HL-60/S4 (cell line): ENCODE results near the gene ADCY9.

Experiments used
- in situ Hi-C: fragments of 300-500 bp; cut with MboI; formaldehyde crosslinking; loops from 2 replicates; pipeline ENCODE4 v1.14.3; 2022; ENCODE audit warnings: low sequenced_read_pairs

Gene ADCY9

GRCh38 chr16:4096509-4096908 lies 19.7 kb downstream of the ADCY9 start:
- in situ Hi-C loops = no loop called here

- in situ Hi-C loops = no loop called here
Observed at GRCh38 chr16:4094127-4094773, 22.0 kb downstream of the ADCY9 start.

DNA sequence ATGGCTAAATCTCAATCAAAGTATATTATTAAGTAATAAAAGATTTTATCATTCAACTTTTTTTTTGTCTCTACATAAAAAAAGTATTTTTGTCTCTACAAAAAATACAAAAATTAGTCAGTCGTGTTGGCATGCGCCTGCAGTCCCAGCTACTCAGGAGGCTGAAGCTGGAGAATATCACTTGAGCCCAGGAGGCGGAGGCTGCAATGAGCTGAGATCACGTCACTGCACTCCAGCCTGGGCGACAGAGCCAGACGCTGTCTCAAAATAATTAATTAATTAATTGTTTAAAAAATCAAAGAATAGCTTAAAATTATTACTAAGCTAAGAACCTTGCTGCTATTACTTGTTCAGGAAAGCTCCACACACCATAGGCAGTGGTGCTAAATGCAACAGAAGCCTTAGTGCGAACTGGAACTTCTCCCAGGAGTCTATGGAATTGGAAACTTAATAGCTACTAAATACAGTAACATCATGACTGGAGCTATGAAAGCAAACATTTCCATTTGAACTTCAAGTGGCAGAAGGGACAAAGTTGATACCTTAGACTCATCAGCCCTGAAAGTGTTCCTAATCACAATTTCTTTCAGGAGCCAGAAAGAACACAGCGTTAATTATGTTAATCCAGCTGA lies 22.6 kb downstream of the ADCY9 start:
- in situ Hi-C loops = no loop called here

- in situ Hi-C loops = no loop called here
Observed at GRCh38 chr16:4092547-4093265, 23.5 kb downstream of the ADCY9 start.

GRCh38 chr16:4091240-4092012 lies 24.8 kb downstream of the ADCY9 start:
- in situ Hi-C loops = no loop called here

DNA sequence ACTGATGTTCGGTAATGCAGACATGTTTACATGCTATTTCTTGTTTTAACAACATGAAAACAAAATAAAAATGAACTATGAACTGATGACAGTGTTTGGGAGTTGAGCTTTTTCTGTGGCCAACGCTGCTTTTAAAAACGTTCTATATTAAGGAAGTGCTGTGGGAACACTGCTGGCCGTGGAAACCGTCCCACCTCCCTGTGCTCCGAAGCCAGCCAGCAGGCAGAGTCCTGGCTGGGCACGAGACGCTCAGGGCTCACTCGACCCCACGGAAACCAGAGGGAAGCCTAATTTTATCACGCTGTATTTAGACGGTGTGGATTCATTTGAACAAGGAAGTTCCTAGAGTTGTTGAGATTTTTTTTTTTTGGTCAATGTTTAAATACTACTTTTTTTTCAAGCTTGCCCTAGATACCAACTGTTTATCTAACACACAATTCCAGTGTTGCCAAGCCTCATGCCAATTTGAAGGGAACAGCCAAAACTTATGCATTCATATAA lies 25.8 kb downstream of the ADCY9 start:
- in situ Hi-C loops = no loop called here

DNA sequence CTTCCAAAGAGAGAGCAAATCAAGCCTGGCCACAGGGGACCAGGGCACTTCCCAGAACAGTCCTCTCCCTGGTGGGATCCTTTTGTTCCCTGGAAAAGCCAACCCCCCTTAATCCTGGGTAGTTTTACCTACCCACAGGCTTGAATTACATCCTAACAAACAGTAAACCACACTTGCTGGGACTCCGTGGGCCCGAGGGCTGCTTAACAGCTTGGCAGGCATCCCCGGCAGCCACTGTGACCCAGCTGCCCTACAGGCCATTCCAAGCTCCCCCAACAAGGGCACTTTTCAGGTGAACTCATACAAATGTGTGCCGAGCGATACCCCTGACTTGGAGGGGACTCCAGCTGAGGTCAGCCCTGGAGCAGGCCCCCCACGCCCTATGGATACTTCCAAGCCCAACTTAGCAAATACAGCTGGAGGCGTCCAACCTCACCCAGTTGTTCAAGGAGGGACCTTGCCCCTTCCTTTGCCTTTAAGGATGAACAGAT lies 26.4 kb downstream of the ADCY9 start:
- in situ Hi-C loops = no loop called here

- in situ Hi-C loops = no loop called here
Observed at GRCh38 chr16:4089251-4089810, 26.9 kb downstream of the ADCY9 start.

- in situ Hi-C loops = no loop called here
Observed at GRCh38 chr16:4087990-4088577, 28.2 kb downstream of the ADCY9 start.

- in situ Hi-C loops = no loop called here
Observed at GRCh38 chr16:4087099-4087885, 28.9 kb downstream of the ADCY9 start.

DNA sequence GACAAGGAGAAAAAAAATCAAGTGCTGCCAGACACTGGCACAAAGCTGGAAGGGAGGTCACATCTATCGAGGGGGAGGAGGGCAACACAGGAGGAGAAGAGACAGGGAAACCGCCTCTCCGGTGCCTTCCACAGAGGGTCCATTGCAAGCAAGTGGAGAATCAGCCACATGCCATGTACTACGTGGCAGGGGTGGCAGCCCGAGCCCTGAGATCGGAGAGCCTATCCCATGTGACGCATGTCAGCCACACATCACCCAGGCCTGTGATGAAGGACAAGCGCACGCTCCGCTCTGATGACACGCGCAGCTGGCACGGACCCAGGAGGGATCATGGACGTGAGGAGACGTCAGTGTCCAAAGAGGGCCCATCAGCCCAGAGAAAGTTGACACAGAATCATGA lies 30.1 kb downstream of the ADCY9 start:
- in situ Hi-C loops = no loop called here

GRCh38 chr16:4085405-4085970 lies 30.8 kb downstream of the ADCY9 start:
- in situ Hi-C loops = no loop called here

- in situ Hi-C loops = no loop called here
Observed at GRCh38 chr16:4083347-4083870, 32.8 kb downstream of the ADCY9 start.

GRCh38 chr16:4082474-4083044 lies 33.7 kb downstream of the ADCY9 start:
- in situ Hi-C loops = no loop called here

DNA sequence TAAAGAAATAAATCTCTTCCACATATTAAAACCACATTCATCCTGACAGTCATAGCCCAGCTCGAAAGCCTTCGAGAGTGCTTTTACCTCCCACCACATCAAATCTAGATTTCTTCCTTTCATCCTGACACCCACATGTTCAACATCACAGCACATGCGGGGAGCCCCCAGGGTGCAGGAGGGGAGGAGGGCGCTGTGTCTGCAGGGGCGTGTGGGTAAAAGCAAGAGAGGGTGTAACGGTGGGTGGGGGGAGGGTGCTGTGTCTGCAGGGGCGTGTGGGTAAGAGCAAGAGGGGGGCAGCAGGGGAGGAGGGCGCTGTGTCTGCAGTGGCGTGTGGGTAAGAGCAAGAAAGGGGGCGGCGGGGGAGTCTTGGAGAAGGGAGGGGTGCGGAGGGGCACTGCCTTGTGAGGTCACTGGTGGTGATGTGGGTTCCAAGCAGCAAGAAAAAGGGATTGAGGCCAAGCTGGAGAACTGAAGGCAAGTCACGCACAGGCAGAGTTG lies 34.7 kb downstream of the ADCY9 start:
- in situ Hi-C loops = no loop called here

DNA sequence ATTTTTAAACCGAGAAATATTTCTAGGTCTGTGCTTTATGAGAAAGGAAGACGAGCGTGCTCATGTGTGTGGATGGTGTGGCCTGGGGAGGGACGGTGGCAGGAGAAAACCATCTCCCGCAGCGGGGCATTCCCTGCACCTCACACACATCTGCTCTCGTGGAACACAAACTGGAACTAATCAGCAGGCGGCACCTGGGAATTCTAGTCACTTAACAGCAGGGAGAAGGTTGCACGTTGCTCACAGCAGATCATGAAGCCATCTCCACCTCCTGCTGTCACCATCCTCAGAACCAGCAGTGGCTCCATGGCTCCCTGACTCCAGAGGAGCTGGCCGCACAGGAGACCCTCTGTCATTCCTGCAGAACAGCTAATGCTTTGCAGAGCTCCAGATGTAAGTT lies 35.2 kb downstream of the ADCY9 start:
- in situ Hi-C loops = no loop called here

DNA sequence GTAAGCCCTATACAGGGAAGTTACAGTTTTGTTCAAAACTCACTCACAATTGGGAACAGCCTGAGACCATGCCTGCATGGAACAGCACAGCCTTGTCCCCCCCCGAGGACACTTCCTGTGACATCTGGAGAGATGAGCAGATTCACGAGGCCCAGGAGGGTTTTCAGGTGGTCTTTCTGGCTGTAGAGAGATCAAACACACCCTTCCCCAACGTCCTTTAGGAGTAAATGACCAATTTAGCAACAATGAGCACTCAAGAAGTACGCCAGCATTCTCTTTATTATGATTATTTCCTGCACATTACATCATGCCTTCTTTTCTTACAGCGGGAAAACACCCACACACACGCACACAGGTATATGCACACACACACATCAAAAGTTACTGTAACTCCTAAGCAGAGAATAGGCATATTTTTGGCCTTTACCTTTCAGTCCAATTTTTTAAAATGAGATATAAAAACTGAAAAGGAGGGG lies 39.0 kb downstream of the ADCY9 start:
- in situ Hi-C loops = no loop called here

DNA sequence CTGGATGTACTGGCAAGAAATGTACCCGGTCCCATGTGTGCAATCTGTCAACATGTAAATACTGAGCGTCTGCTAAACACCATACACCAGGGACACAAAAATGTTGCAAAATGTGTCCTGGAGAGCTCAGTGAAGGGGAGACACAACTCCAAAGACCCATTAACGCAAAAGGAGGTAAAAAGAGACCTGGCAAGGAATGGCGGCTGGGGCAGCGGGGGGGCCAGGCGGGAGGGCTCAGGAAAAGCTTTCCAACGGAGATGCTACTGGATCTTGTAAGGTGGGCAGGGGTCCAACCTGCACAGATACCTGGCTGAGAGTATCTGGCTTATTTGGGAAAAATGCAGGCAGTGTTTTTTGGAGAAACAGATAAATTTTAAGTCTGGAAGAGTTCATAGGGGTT lies 40.7 kb downstream of the ADCY9 start:
- in situ Hi-C loops = no loop called here
